Right hindlimb (tissue), 1 donor: ENCODE data around the gene MAPK12.

Experiments used
- DNase-seq: peaks from one replicate; pipeline ENCODE4 v3.0.0-alpha.2; 2018

MAPK12 gene

GRCh38 chr22:50250555-50251476 lies 10.7 kb downstream of the MAPK12 start, which contains the start of gene HDAC10:
TSS of gene HDAC10 (minus strand) at chr22:50251265. CDS start at chr22:50251032, 233 bp downstream.
- peak; percentile 82 for DNase-seq

- no peak for DNase-seq
Observed at GRCh38 chr22:50250249-50250554, 11.3 kb downstream of the MAPK12 start.

- peak; percentile 22 for DNase-seq
Observed at GRCh38 chr22:50249341-50250248, 11.9 kb downstream of the MAPK12 start.

- DNase-seq, result peak; percentile 34
Observed at GRCh38 chr22:50248196-50249081, 13.0 kb downstream of the MAPK12 start.

GRCh38 chr22:50247748-50248147 lies 13.7 kb downstream of the MAPK12 start:
- DNase-seq, result peak; percentile 66

GRCh38 chr22:50246242-50247175 lies 15.0 kb downstream of the MAPK12 start:
- DNase-seq, result no peak

GRCh38 chr22:50245214-50246072 lies 16.0 kb downstream of the MAPK12 start:
- DNase-seq, result no peak

- DNase-seq, result peak; percentile 96
Observed at GRCh38 chr22:50244420-50245213, 16.9 kb downstream of the MAPK12 start, which contains the start of gene TUBGCP6. TSS of gene TUBGCP6 (minus strand) at chr22:50245023. CDS start at chr22:50244459, 564 bp downstream.

GRCh38 chr22:50243685-50244419 lies 17.6 kb downstream of the MAPK12 start:
- no peak for DNase-seq

GRCh38 chr22:50242406-50242949 lies 19.0 kb downstream of the MAPK12 start:
- no peak for DNase-seq

GRCh38 chr22:50238755-50239154 lies 22.7 kb downstream of the MAPK12 start:
- peak; percentile 11 for DNase-seq

- peak; percentile 22 for DNase-seq
Observed at GRCh38 chr22:50236731-50237409, 24.6 kb downstream of the MAPK12 start.

GRCh38 chr22:50233223-50233622 lies 28.3 kb downstream of the MAPK12 start:
- DNase-seq, result peak; percentile 6

- no peak for DNase-seq
Observed at GRCh38 chr22:50232481-50233151, 28.9 kb downstream of the MAPK12 start.

- no peak for DNase-seq
Observed at GRCh38 chr22:50229370-50229769, 32.1 kb downstream of the MAPK12 start.

- DNase-seq, result peak; percentile 10
Observed at GRCh38 chr22:50228366-50228765, 33.1 kb downstream of the MAPK12 start.
